ENCODE measurements around the gene BRMS1L. TPM values are rescaled to one million over a fixed set of nuclear protein-coding genes. Genes with fewer than 3 reads are reported as not detected.

Gene BRMS1L, protein sequence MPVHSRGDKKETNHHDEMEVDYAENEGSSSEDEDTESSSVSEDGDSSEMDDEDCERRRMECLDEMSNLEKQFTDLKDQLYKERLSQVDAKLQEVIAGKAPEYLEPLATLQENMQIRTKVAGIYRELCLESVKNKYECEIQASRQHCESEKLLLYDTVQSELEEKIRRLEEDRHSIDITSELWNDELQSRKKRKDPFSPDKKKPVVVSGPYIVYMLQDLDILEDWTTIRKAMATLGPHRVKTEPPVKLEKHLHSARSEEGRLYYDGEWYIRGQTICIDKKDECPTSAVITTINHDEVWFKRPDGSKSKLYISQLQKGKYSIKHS
- 51.5 and 56.9 TPM in 2 replicates for polyA plus RNA-seq

DNA sequence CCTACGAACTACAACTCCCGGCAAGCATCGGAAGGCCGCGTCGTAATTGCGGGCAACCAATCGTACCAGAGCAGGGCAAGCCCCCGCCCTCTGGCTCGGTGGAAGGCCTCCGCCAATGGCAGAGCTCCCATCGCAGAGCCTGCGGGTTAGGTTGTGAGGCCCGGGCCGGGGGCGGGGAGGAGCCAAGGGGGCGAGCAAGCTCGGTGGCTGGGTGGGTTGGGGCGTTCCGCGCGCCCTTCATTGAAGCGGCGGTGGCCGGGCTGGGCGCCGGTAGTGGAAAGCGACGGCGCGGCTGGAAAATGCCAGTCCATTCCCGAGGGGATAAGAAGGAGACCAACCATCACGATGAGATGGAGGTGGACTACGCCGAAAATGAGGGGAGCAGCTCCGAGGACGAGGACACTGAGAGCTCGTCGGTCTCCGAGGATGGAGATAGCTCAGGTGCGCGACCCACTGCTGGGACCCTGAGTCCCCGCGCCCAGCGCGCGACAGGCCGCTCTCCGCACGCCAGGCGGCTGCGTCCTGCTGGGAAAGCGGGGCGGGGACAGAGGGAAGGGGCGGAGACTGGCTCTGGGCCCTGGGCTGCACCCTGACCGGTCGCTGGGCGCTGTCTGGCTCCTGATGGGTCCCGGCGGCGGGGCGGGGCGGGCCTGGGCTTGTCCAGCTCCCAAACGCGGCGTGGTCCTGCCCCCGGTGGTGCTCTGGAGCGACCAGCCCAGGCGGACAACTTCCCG is at the start of gene BRMS1L:
Gene BRMS1L, plus strand, starts transcription at position 121 of the 734 bp plus-strand sequence. Its CDS starts 179 bp downstream, at position 300.

DNA sequence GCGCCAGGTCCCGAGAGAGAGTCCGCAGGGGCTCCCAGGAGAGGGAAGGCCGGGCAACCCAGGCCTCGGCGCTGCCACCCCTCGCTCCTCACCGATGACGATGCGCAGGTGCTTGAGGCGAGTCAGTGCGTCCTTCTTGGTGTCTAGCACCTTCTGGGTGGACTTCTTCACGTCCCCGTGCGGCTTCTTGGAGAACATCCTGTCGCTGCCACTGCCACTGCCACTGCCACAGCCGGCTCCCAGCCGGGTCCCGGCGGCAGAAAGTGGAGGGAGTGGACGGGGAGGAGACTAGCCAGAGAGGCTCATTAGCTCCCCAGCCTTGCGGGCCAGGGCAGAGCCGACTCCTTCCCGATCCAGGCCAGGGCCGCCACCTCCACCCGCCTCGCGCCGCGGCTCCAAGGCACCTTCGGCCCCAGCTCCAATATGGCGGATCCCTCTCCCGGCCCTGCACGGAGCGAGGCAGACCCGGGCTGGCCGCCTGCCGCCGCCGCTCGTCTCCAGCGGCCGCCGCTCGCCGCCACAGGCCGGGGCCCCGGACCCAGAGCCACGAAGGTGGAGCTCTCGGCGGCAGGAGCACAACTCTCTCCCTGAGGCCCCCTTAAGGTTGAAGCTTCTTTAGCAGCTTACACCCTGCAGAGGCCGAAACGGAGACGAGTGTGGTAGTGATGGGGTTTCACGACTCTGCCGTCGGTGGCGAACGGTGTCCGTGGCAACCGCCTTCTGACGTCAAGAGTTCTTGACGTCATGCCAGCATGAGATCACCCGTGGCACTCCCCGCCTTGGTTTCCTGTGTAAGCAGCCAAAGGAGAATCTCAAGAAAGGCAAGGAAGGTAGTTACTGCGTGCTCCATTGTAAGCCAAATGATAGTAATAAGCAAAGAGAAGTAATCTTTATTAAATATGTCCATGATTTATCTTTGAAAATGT is 17.2 kb upstream of the BRMS1L start, which contains the start of gene RALGAPA1:
Gene RALGAPA1, minus strand, starts transcription at position 658 of the 926 bp plus-strand sequence. Its CDS starts 460 bp downstream, at position 198.

Other genes with a start within 250 kb of the BRMS1L start
- 103 and 104 TPM in 2 replicates for gene RALGAPA1, start 17.0 kb upstream of the BRMS1L start, polyA plus RNA-seq